HCT116 (cell line): ENCODE measurements around the gene TPI1. TPM values are rescaled to one million over a fixed set of nuclear protein-coding genes. Genes with fewer than 3 reads are reported as not detected.
A peak's percentile ranks its signal among the peaks of the same experiment; 100 is the strongest.

Experiments used
- ATAC-seq: fragments of 200-7000 bp; cut with Tn5 transposase; 2 replicates; pipeline ENCODE4 v1.9.1; 2020; ENCODE audit warnings: mild to moderate bottlenecking, moderate library complexity
- BruUV-seq: library from RNA; stranded (reverse); fragments of 400-500 nt; replicated peaks from 2 replicates; lab custom pipeline; 2021; lab: Mats Ljungman, UMichigan
- CTCF ChIA-PET: fragments of 300-600 bp; sonication (Branson Sonifier 250); formaldehyde crosslinking; loops from one replicate; lab custom pipeline; 2021; ENCODE audit warnings: antibody characterized with exemption; lab: Charles Lee
- POLR2A ChIA-PET: fragments of 300-600, 350-600 bp; sonication (Branson Sonifier 250); formaldehyde crosslinking; loops from one replicate; lab custom pipeline; 2021; ENCODE audit warnings: antibody characterized with exemption; lab: Charles Lee
- RAD21 ChIA-PET, 2 experiments: fragments of 300-600 bp; sonication (Branson Sonifier 250); formaldehyde crosslinking; loops; one replicate each; lab custom pipeline; 2023; ENCODE audit warnings: low total read pairs in 2 of 2; ENCODE audit not compliant: uncharacterized antibody in 2 of 2, unreplicated experiment in 2 of 2, low non-redundant PET in 1 of 2; lab: Charles Lee
- DNase-seq: peaks from one replicate; pipeline ENCODE4 v3.0.0-alpha.2; 2010; ENCODE audit warnings: low read depth, low spot score
- H2AFZ ChIP-seq: fragments of 200-600 bp; shearing (Covaris generic), sonication (generic); 2 replicates; pipeline ENCODE4 v1.6.1; 2017; ENCODE audit warnings: low read depth, mixed run types, mixed read lengths, antibody characterized with exemption, low read length; ENCODE audit not compliant: poor library complexity, severe bottlenecking
- H3K27ac ChIP-seq: 2 replicates; pipeline ENCODE4 v1.5.1; 2012; ENCODE audit warnings: low read depth, low read length
- H3K27me3 ChIP-seq: fragments of 200-600 bp; sonication (generic); 2 replicates; pipeline ENCODE4 v1.6.1; 2016; ENCODE audit warnings: mixed run types, low read length, mixed read lengths; ENCODE audit not compliant: insufficient read depth
- H3K36me3 ChIP-seq, 2 experiments: fragments of 200-500 bp in 1 of 2; fragments of 200-600 bp in 1 of 2; sonication (Bioruptor generic) in 1 of 2; sonication (generic) in 1 of 2; 2 replicates each; pipeline versions ENCODE4 v1.5.1 to v1.6.1; 2014 to 2016; ENCODE audit warnings: low read length in 2 of 2, inconsistent platforms in 1 of 2, mixed read lengths in 1 of 2, mixed run types in 1 of 2; ENCODE audit not compliant: insufficient read depth in 2 of 2, control insufficient read depth in 1 of 2
- H3K4me1 ChIP-seq, 2 experiments: fragments of 200-600 bp in 1 of 2; sonication (generic) in 1 of 2; 2 replicates each; pipeline versions ENCODE4 v1.5.1 to v1.6.1; 2012 to 2017; ENCODE audit warnings: low read length in 2 of 2, inconsistent platforms in 1 of 2, mild to moderate bottlenecking in 1 of 2, mixed read lengths in 1 of 2, mixed run types in 1 of 2, moderate library complexity in 1 of 2; ENCODE audit not compliant: insufficient read depth in 2 of 2, control insufficient read depth in 1 of 2
- H3K4me2 ChIP-seq: fragments of 200-600 bp; sonication (generic); 2 replicates; pipeline ENCODE4 v1.6.1; 2017; ENCODE audit warnings: mixed run types, low read length, mixed read lengths
- H3K4me3 ChIP-seq, 2 experiments: fragments of 200-600 bp in 1 of 2; sonication (generic) in 1 of 2; replicated peaks in 1 of 2; 2 replicates each; pipeline ENCODE4 v1.5.1; 2011 to 2016; ENCODE audit warnings: low read length in 2 of 2, control low read depth in 1 of 2, low read depth in 1 of 2, mild to moderate bottlenecking in 1 of 2, mixed read lengths in 1 of 2, mixed run types in 1 of 2
- H3K79me2 ChIP-seq: fragments of 200-600 bp; sonication (generic); 2 replicates; pipeline ENCODE4 v1.6.1; 2017; ENCODE audit warnings: mild to moderate bottlenecking, mixed run types, low read length, moderate library complexity, mixed read lengths; ENCODE audit not compliant: insufficient read depth
- H3K9ac ChIP-seq: fragments of 200-600 bp; sonication (generic); 2 replicates; pipeline ENCODE4 v1.6.1; 2016; ENCODE audit warnings: low read length, mixed read lengths
- H3K9me2 ChIP-seq: fragments of 200-600 bp; sonication (generic), shearing (Covaris generic); 2 replicates; pipeline ENCODE4 v1.6.1; 2017; ENCODE audit warnings: mixed run types, mild to moderate bottlenecking, moderate library complexity; ENCODE audit not compliant: insufficient read depth
- H3K9me3 ChIP-seq, 2 experiments: fragments of 200-500 bp in 1 of 2; fragments of 200-600 bp in 1 of 2; sonication (Bioruptor generic) in 1 of 2; sonication (generic) in 1 of 2; 2 replicates each; pipeline ENCODE4 v1.6.1; 2014 to 2017; ENCODE audit warnings: low read length in 2 of 2, mixed read lengths in 2 of 2, inconsistent platforms in 1 of 2, low read depth in 1 of 2, mild to moderate bottlenecking in 1 of 2, mixed run types in 1 of 2, moderate library complexity in 1 of 2; ENCODE audit not compliant: control insufficient read depth in 1 of 2, insufficient read depth in 1 of 2
- H4K20me1 ChIP-seq: fragments of 200-600 bp; sonication (generic), shearing (Covaris generic); 2 replicates; pipeline ENCODE4 v1.6.1; 2017; ENCODE audit warnings: mixed run types, mild to moderate bottlenecking, moderate library complexity; ENCODE audit not compliant: insufficient read depth
- CTCF ChIP-seq, 3 experiments: fragments of 200-600 bp in 1 of 3; sonication (generic) in 1 of 3; IDR thresholded peaks in 2 of 3; conservative IDR thresholded peaks in 1 of 3; 2 replicates each; pipeline ENCODE4 v1.5.1; 2012 to 2017; ENCODE audit warnings: low read depth in 2 of 3, low read length in 2 of 3, antibody characterized with exemption in 1 of 3, borderline replicate concordance in 1 of 3, control low read depth in 1 of 3, mild to moderate bottlenecking in 1 of 3, mixed read lengths in 1 of 3, mixed run types in 1 of 3, moderate library complexity in 1 of 3; ENCODE audit not compliant: insufficient read depth in 1 of 3
- MAX ChIP-seq: IDR thresholded peaks from 2 replicates; pipeline ENCODE4 v1.6.1; 2012
- POLR2A ChIP-seq: IDR thresholded peaks from 2 replicates; pipeline ENCODE4 v1.7.0; 2011; ENCODE audit warnings: borderline replicate concordance; ENCODE audit not compliant: insufficient read depth, insufficient read length; ENCODE audit errors: extremely low read depth
- POLR2AphosphoS5 ChIP-seq: IDR thresholded peaks from 2 replicates; pipeline ENCODE4 v1.6.1; 2011; ENCODE audit warnings: mild to moderate bottlenecking, low read depth, low read length, moderate library complexity
- SP1 ChIP-seq: IDR thresholded peaks from 2 replicates; pipeline ENCODE4 v1.6.1; 2012; ENCODE audit warnings: low read depth
- SRF ChIP-seq: IDR thresholded peaks from 2 replicates; pipeline ENCODE4 v1.6.1; 2012; ENCODE audit warnings: low read depth
- YY1 ChIP-seq: IDR thresholded peaks from 2 replicates; pipeline ENCODE4 v1.6.1; 2011; ENCODE audit warnings: low read length, low read depth, moderate library complexity, mild to moderate bottlenecking; ENCODE audit not compliant: insufficient replicate concordance; ENCODE audit errors: extremely low read depth
- ZFX ChIP-seq: fragments of 450-650 bp; IDR thresholded peaks from 2 replicates; pipeline ENCODE4 v1.6.1; 2017
- ZNF274 ChIP-seq: fragments of 200-500 bp; sonication (Bioruptor generic); IDR thresholded peaks from 2 replicates; pipeline ENCODE4 v1.6.1; 2014; ENCODE audit warnings: mild to moderate bottlenecking, low read depth, low read length, inconsistent platforms
- intact Hi-C: fragments of 100-400 bp; cut with micrococcal nuclease; formaldehyde crosslinking; loops from 2 replicates; pipeline ENCODE4 v1.10.0; 2022
- total RNA-seq: library from RNA; stranded (reverse); gene quantifications from one replicate; pipeline ENCODE4 v1.2.1, GENCODE V29; 2021; ENCODE audit not compliant: unreplicated experiment

Gene TPI1
- total RNA-seq, 1 experiment from 2014 or later: 1,068 TPM

- Histone ChIP-seq H3K36me3 (peaks cover 15 to 42% of the 10 kb centered on the region in 2 experiments; a peak in 3 of 4 replicates), H3K27me3 (no peaks in the 10 kb centered on the region), H3K4me1 (peaks cover 33 to 62% of the 10 kb centered on the region in 2 experiments), H3K79me2 (peaks cover 57% of the 10 kb centered on the region), H3K4me3 (peak overlapping the region; percentile 97 to 99), H2AFZ (no peak overlapping the region), H3K9me2 (no peaks in the 10 kb centered on the region), H3K9me3 (no peaks in the 10 kb centered on the region), H3K4me2 (peak overlapping the region; percentile 92), H4K20me1 (peaks cover 12% of the 10 kb centered on the region; the same call in 1 of the 2 replicates), H3K27ac (peak overlapping the region; percentile 96), H3K9ac (peak overlapping the region; percentile 99)
- CTCF ChIA-PET: interaction anchor here (1.0 to 2.9 kb wide), 10 partner anchors 17 to 244 kb away, joined by 3 to 26 read pairs (median 7); partner anchors contain the start of genes C12orf57, C1RL, CDCA3 and MLF2
- no peak for DNase-seq
- TF ChIP-seq SP1 (no peak), CTCF (IDR thresholded peaks at IDR 0.05 in 2 of 3, conservative IDR thresholded peaks at IDR 0.05 in 1 of 3; ENCODE audit: borderline replicate concordance in 1 of 3, insufficient read depth in 1 of 3, low read depth in 2 of 3, low read length in 2 of 3) (peak in 2 of 3 experiments; percentile 25; a peak in 2 of 6 replicates), SRF (no peak), POLR2A (no peak), ZNF274 (no peak), POLR2AphosphoS5 (no peak), YY1 (no peak), MAX (no peak), ZFX (no peak)
- RAD21 ChIA-PET: interaction anchor here in 1 of 2 experiments (0.5 to 1.3 kb wide), 2 partner anchors 78 to 79 kb away, joined by 4 read pairs; no protein-coding TSS in a partner anchor
- ATAC-seq: no peak
- BruUV-seq: TSS peak; percentile 57
- POLR2A ChIA-PET: interaction anchor here (0.9 to 10.9 kb wide), 15 partner anchors 9 to 240 kb away, joined by 3 to 186 read pairs (median 8); partner anchors contain the start of genes C12orf57, CDCA3, MLF2 and P3H3
- intact Hi-C loops: loop anchor here (1.0 kb wide), 1 partner anchor 76 kb away; the partner anchor contains the start of gene C12orf57
Measured at GRCh38 chr12:6868211-6869048, 1.1 kb downstream of the TPI1 start.
